ENCODE results near the gene FYN.

FYN gene

GRCh38 chr6:111748231-111748647 lies 125.0 kb downstream of the FYN start:
- H3K27me3 ChIP-seq (ENCODE audit: insufficient read depth, low read depth, severe bottlenecking): no peaks in the 10 kb centered on the region
- no peak overlapping the region for H3K27ac ChIP-seq
- H3K4me3 ChIP-seq (ENCODE audit: low read depth, low read length): no peak overlapping the region
- no peaks in the 10 kb centered on the region for H3K9me3 ChIP-seq (ENCODE audit: severe bottlenecking)
- DNase-seq: no peak
- TF ChIP-seq CTCF (IDR thresholded peaks at IDR 0.05; ENCODE audit: low read depth, low read length): no peak
- H3K36me3 ChIP-seq: no peaks in the 10 kb centered on the region

- Histone ChIP-seq H3K9me3 (ENCODE audit: severe bottlenecking) (no peaks in the 10 kb centered on the region), H3K4me3 (ENCODE audit: low read depth, low read length) (no peak overlapping the region), H3K27ac (no peak overlapping the region), H3K27me3 (ENCODE audit: insufficient read depth, low read depth, severe bottlenecking) (no peaks in the 10 kb centered on the region), H3K36me3 (no peaks in the 10 kb centered on the region)
- no peak for TF ChIP-seq CTCF (IDR thresholded peaks at IDR 0.05; ENCODE audit: low read depth, low read length)
- DNase-seq: no peak
These were observed 125.4 kb downstream of the FYN start for GRCh38 chr6:111747829-111748228.

- Histone ChIP-seq H3K9me3 (ENCODE audit: severe bottlenecking) (no peaks in the 10 kb centered on the region), H3K27ac (no peak overlapping the region), H3K36me3 (no peaks in the 10 kb centered on the region), H3K27me3 (ENCODE audit: insufficient read depth, low read depth, severe bottlenecking) (no peaks in the 10 kb centered on the region), H3K4me3 (ENCODE audit: low read depth, low read length) (no peak overlapping the region)
- TF ChIP-seq CTCF (IDR thresholded peaks at IDR 0.05; ENCODE audit: low read depth, low read length): no peak
- no peak for DNase-seq
These were observed 125.9 kb downstream of the FYN start for GRCh38 chr6:111747396-111747795.

GRCh38 chr6:111746983-111747382 lies 126.3 kb downstream of the FYN start:
- Histone ChIP-seq H3K9me3 (ENCODE audit: severe bottlenecking) (no peaks in the 10 kb centered on the region), H3K27me3 (ENCODE audit: insufficient read depth, low read depth, severe bottlenecking) (no peaks in the 10 kb centered on the region), H3K27ac (no peak overlapping the region), H3K36me3 (no peaks in the 10 kb centered on the region), H3K4me3 (ENCODE audit: low read depth, low read length) (no peak overlapping the region)
- TF ChIP-seq CTCF (IDR thresholded peaks at IDR 0.05; ENCODE audit: low read depth, low read length): no peak
- DNase-seq: no peak

GRCh38 chr6:111745636-111746035 lies 127.6 kb downstream of the FYN start:
- Histone ChIP-seq H3K9me3 (ENCODE audit: severe bottlenecking) (no peaks in the 10 kb centered on the region), H3K27me3 (ENCODE audit: insufficient read depth, low read depth, severe bottlenecking) (no peaks in the 10 kb centered on the region), H3K27ac (no peak overlapping the region), H3K36me3 (no peaks in the 10 kb centered on the region), H3K4me3 (ENCODE audit: low read depth, low read length) (no peak overlapping the region)
- DNase-seq: no peak
- TF ChIP-seq CTCF (IDR thresholded peaks at IDR 0.05; ENCODE audit: low read depth, low read length): no peak

- Histone ChIP-seq H3K36me3 (no peaks in the 10 kb centered on the region), H3K27ac (no peak overlapping the region), H3K4me3 (ENCODE audit: low read depth, low read length) (no peak overlapping the region), H3K27me3 (ENCODE audit: insufficient read depth, low read depth, severe bottlenecking) (no peaks in the 10 kb centered on the region), H3K9me3 (ENCODE audit: severe bottlenecking) (no peaks in the 10 kb centered on the region)
- TF ChIP-seq CTCF (IDR thresholded peaks at IDR 0.05; ENCODE audit: low read depth, low read length): no peak
- no peak for DNase-seq
These were observed 128.1 kb downstream of the FYN start for GRCh38 chr6:111745186-111745585.
